Endothelial cell of umbilical vein (primary cell): ENCODE results near the gene ZDHHC3. TPM values are rescaled to one million over a fixed set of nuclear protein-coding genes. Genes with fewer than 3 reads are reported as not detected.

Source experiments
- BruUV-seq: library from RNA; stranded (reverse); fragments of 400-500 nt; replicated peaks from 2 replicates; lab custom pipeline; 2021; lab: Mats Ljungman, UMichigan
- CTCF ChIA-PET: fragments of 300-600, 350-600 bp; sonication (Branson Sonifier 250); formaldehyde crosslinking; loops from one replicate; lab custom pipeline; 2021; ENCODE audit warnings: antibody characterized with exemption, inconsistent platforms; lab: Charles Lee
- POLR2A ChIA-PET: fragments of 300-600, 350-600 bp; sonication (Branson Sonifier 250); formaldehyde crosslinking; loops from one replicate; lab custom pipeline; 2021; ENCODE audit warnings: antibody characterized with exemption, inconsistent platforms; lab: Charles Lee
- DNase-seq: peaks from one replicate; pipeline ENCODE4 v3.0.0-alpha.2; 2011; ENCODE audit warnings: low read depth, low spot score
- FAIRE-seq: peaks from 2 replicates; lab custom pipeline; 2011; peaks lifted over from hg19 to GRCh38; lab: Jason Lieb, UNC
- H2AFZ ChIP-seq: 2 replicates; pipeline ENCODE4 v1.6.0; 2012; ENCODE audit warnings: low read depth, low read length, control low read depth, inconsistent platforms
- H3K27ac ChIP-seq: 2 replicates; pipeline ENCODE4 v1.5.1; 2011; ENCODE audit warnings: low read depth, mild to moderate bottlenecking, control low read depth, low read length, moderate library complexity; ENCODE audit not compliant: insufficient read depth
- H3K27me3 ChIP-seq, 2 experiments: 2 replicates each; pipeline versions ENCODE4 v1.6.0 to v1.6.1; 2011; ENCODE audit warnings: low read length in 2 of 2, mixed read lengths in 1 of 2; ENCODE audit not compliant: control insufficient read depth in 2 of 2, insufficient read depth in 2 of 2
- H3K36me3 ChIP-seq, 2 experiments: 2 replicates in 1 of 2; 3 replicates in 1 of 2; pipeline ENCODE4 v1.5.1; 2011; ENCODE audit warnings: low read length in 2 of 2, mild to moderate bottlenecking in 1 of 2, moderate library complexity in 1 of 2; ENCODE audit not compliant: control insufficient read depth in 2 of 2, insufficient read depth in 2 of 2; ENCODE audit errors: extremely low read depth in 1 of 2
- H3K4me1 ChIP-seq: 3 replicates; pipeline ENCODE4 v1.5.1; 2011; ENCODE audit warnings: mild to moderate bottlenecking, low read length; ENCODE audit not compliant: control insufficient read depth, insufficient read depth; ENCODE audit errors: extremely low read depth
- H3K4me2 ChIP-seq: 2 replicates; pipeline ENCODE4 v1.6.1; 2011; ENCODE audit warnings: low read length, control low read depth, mixed read lengths; ENCODE audit not compliant: insufficient read depth
- H3K4me3 ChIP-seq, 3 experiments: fragments of 200-600 bp in 1 of 3; sonication (generic), shearing (Covaris generic) in 1 of 3; replicated peaks in 1 of 3; 2 replicates each; pipeline ENCODE4 v1.5.1; 2011 to 2016; ENCODE audit warnings: control low read depth in 3 of 3, low read length in 3 of 3, mild to moderate bottlenecking in 2 of 3, inconsistent platforms in 1 of 3, low read depth in 1 of 3, moderate library complexity in 1 of 3; ENCODE audit not compliant: insufficient read depth in 1 of 3
- H3K79me2 ChIP-seq: 2 replicates; pipeline ENCODE4 v1.6.0; 2012; ENCODE audit warnings: low read length, inconsistent platforms; ENCODE audit not compliant: control insufficient read depth, insufficient read depth
- H3K9ac ChIP-seq: replicated peaks from 2 replicates; pipeline ENCODE3; 2011; ENCODE audit warnings: low read length, control low read depth; ENCODE audit not compliant: insufficient read depth; ENCODE audit errors: extremely low read depth
- H3K9me1 ChIP-seq: replicated peaks from 3 replicates; pipeline ENCODE4 v1.6.0; 2011; ENCODE audit warnings: mild to moderate bottlenecking, low read length; ENCODE audit not compliant: control insufficient read depth, insufficient read depth; ENCODE audit errors: extremely low read depth
- H3K9me3 ChIP-seq: replicated peaks from 2 replicates; pipeline ENCODE4 v1.5.1; 2012; ENCODE audit warnings: low read length, inconsistent platforms; ENCODE audit not compliant: control insufficient read depth, insufficient read depth
- H4K20me1 ChIP-seq: replicated peaks from 2 replicates; pipeline ENCODE3; 2011; ENCODE audit warnings: mild to moderate bottlenecking, low read length; ENCODE audit not compliant: control insufficient read depth, insufficient read depth; ENCODE audit errors: extremely low read depth
- CTCF ChIP-seq, 2 donors: IDR thresholded peaks; 1 replicate in 1 of 2; 2 replicates in 1 of 2; pipeline ENCODE4 v1.5.1; 2011; ENCODE audit warnings: low read length in 2 of 2, mild to moderate bottlenecking in 2 of 2, moderate library complexity in 2 of 2, control low read depth in 1 of 2, inconsistent platforms in 1 of 2, low read depth in 1 of 2; ENCODE audit not compliant: insufficient read depth in 1 of 2; ENCODE audit errors: extremely low read depth in 1 of 2
- EZH2 ChIP-seq: IDR thresholded peaks from 2 replicates; pipeline ENCODE4 v1.6.1; 2012; ENCODE audit warnings: borderline replicate concordance, low read depth, mild to moderate bottlenecking, moderate library complexity, low read length, inconsistent platforms; ENCODE audit not compliant: severe bottlenecking
- FOS ChIP-seq: IDR thresholded peaks from 2 replicates; pipeline ENCODE4 v1.6.1; 2011; ENCODE audit warnings: mild to moderate bottlenecking, low read length, moderate library complexity, borderline replicate concordance; ENCODE audit not compliant: insufficient read depth
- GATA2 ChIP-seq: IDR thresholded peaks from 2 replicates; pipeline ENCODE4 v1.7.0; 2011; ENCODE audit warnings: low read depth, mild to moderate bottlenecking, moderate library complexity, mixed read lengths, low read length; ENCODE audit not compliant: insufficient read length, insufficient read depth
- JUN ChIP-seq: IDR thresholded peaks from 2 replicates; pipeline ENCODE4 v1.6.1; 2011; ENCODE audit warnings: borderline replicate concordance, low read depth; ENCODE audit not compliant: insufficient read length, insufficient read depth
- MAX ChIP-seq: IDR thresholded peaks from 2 replicates; pipeline ENCODE4 v1.6.1; 2011; ENCODE audit not compliant: insufficient read depth, insufficient read length
- MYC ChIP-seq: IDR thresholded peaks from one replicate; pipeline ENCODE4 v1.6.1; 2011; ENCODE audit warnings: mild to moderate bottlenecking, low read depth, low read length
- POLR2A ChIP-seq: IDR thresholded peaks from 2 replicates; pipeline ENCODE4 v1.6.1; 2012; ENCODE audit warnings: low read depth, mild to moderate bottlenecking, control low read depth, low read length
- dilution Hi-C: fragments of 300-500 bp; cut with MboI; formaldehyde crosslinking; loops from one replicate; pipeline ENCODE4 v1.15.0; 2019; ENCODE audit warnings: low sequenced_read_pairs; ENCODE audit not compliant: extremely low pct_ligation_motif_present
- intact Hi-C: fragments of 100-400 bp; cut with micrococcal nuclease; formaldehyde crosslinking; loops from one replicate; pipeline ENCODE4 v1.10.0; 2022
- polyA plus RNA-seq, 4 experiments: library from polyadenylated mRNA; depleted of rRNA in 3 of 4; stranded (reverse) in 3 of 4; unstranded in 1 of 4; fragments of >200 nt; gene quantifications; 2 replicates each; pipeline versions ENCODE4 v1.2.1 to v1.2.3, GENCODE V29; 2011 to 2012; ENCODE audit warnings: missing spikeins in 1 of 4
- total RNA-seq: library from RNA; stranded (reverse); gene quantifications from 2 replicates; pipeline ENCODE4 v1.2.3, GENCODE V29; 2021

Gene ZDHHC3
- total and polyA plus RNA-seq, 2 donors (not counting 3 experiments of a cell fraction or from before 2014, with no cell fraction given) = 62.4 to 97.1 TPM

DNA sequence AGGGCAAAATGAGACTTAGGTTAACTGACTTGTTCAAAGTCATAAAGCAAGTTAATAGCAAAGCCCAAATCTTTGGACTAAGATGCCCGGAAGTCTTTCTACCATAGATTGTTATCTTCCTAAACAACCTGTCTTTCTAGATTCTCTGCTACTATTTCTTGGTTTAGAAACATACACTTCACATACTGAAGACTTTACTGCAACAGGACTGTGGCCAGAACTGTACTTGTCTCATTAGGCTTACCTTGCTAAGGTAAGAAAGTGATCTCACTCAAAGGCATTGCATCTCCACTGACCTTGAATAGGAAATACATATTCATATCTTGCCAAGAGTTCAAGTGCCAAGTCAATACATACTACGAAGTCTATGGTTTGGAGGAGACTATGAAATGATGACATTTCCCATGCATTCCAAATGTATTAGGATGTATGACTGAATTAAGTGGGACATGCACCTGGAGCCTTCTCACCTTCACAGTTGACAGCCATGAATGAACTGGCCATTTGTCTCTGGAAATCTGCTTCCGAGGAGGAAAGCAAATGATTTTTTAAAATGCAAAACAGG lies 5.0 kb downstream of the ZDHHC3 start:
- Histone ChIP-seq H3K4me3 (no peak overlapping the region), H4K20me1 (no peaks in the 10 kb centered on the region), H3K9ac (no peak overlapping the region), H3K4me1 (peaks cover 6% of the 10 kb centered on the region), H3K4me2 (no peak overlapping the region), H3K79me2 (peaks cover 39% of the 10 kb centered on the region), H3K27ac (no peak overlapping the region), H2AFZ (no peak overlapping the region), H3K9me1 (no peaks in the 10 kb centered on the region), H3K36me3 (no peaks in the 10 kb centered on the region), H3K9me3 (no peaks in the 10 kb centered on the region), H3K27me3 (no peaks in the 10 kb centered on the region)
- FAIRE-seq = no peak
- ChIA-PET POLR2A (no interaction called here), CTCF (interaction anchor here (0.8 kb wide), 1 partner anchor 21 kb away, joined by 3 read pairs; no protein-coding TSS in a partner anchor)
- intact Hi-C loops = no loop called here
- BruUV-seq = no TSS peak
- no peak for TF ChIP-seq GATA2
- no peak for TF ChIP-seq MAX
- no peak for TF ChIP-seq POLR2A
- TF ChIP-seq JUN = no peak
- no peak for TF ChIP-seq FOS
- no peak for TF ChIP-seq EZH2
- TF ChIP-seq MYC = no peak
- TF ChIP-seq CTCF (IDR thresholded peaks at IDR 0.05; ENCODE audit: extremely low read depth in 1 of 2, insufficient read depth in 1 of 2, low read depth in 1 of 2, low read length in 2 of 2) = no peak
- DNase-seq = no peak
- dilution Hi-C loops = no loop called here
